Vagina (tissue), 2 donors: ENCODE measurements around the gene DOCK2. TPM values are rescaled to one million over a fixed set of nuclear protein-coding genes. Genes with fewer than 3 reads are reported as not detected.
"Not testable (repeated sequence)": the region's sequence is repeated elsewhere in the genome, so short reads cannot be mapped to it uniquely, and the experiment has no call there.

Experiments used
- DNase-seq, 2 donors: peaks; one replicate each; pipeline ENCODE4 v3.0.0-alpha.2; 2017; ENCODE audit errors: extremely low spot score in 2 of 2
- H3K27ac ChIP-seq: fragments of 200-600 bp; sonication (generic); one replicate; pipeline ENCODE4 v1.5.1; 2019
- H3K27me3 ChIP-seq: fragments of 200-600 bp; sonication (generic); one replicate; pipeline ENCODE4 v1.5.1; 2019
- H3K36me3 ChIP-seq, 2 donors: fragments of 200-600 bp; sonication (generic); one replicate each; pipeline ENCODE4 v1.5.1; 2017 to 2019
- H3K4me1 ChIP-seq: fragments of 200-600 bp; sonication (generic); one replicate; pipeline ENCODE4 v1.5.1; 2019
- H3K4me3 ChIP-seq, 2 donors: fragments of 200-600 bp; sonication (generic); 1 replicate in 1 of 2; 2 replicates in 1 of 2; pipeline ENCODE4 v1.5.1; 2016 to 2019
- H3K9me3 ChIP-seq: fragments of 200-600 bp; sonication (generic); one replicate; pipeline ENCODE4 v1.5.1; 2019
- POLR2A ChIP-seq, 2 donors: fragments of 450-650 bp; IDR thresholded peaks; one replicate each; pipeline ENCODE4 v1.6.1; 2017; ENCODE audit warnings: antibody characterized with exemption in 2 of 2, mild to moderate bottlenecking in 2 of 2, moderate library complexity in 2 of 2
- POLR2AphosphoS5 ChIP-seq, 2 donors: sonication (generic); formaldehyde crosslinking; IDR thresholded peaks; one replicate each; pipeline ENCODE4 v1.9.0; 2017; ENCODE audit warnings: antibody characterized with exemption in 2 of 2, mild to moderate bottlenecking in 2 of 2, low read depth in 1 of 2; ENCODE audit not compliant: insufficient read depth in 1 of 2
- intact Hi-C: fragments of 100-400 bp; cut with DNase I; formaldehyde crosslinking; loops from one replicate; pipeline ENCODE4 v1.15.1; 2023
- total RNA-seq: library from RNA; depleted of rRNA; stranded (reverse); fragments of >200 nt; gene quantifications from one replicate; pipeline ENCODE4 v1.2.3, GENCODE V29; 2016
- TF ChIP-seq, protein P1 (sequence below), 3 experiments: fragments of 450-650 bp in 2 of 3; fragments of 200-600 bp in 1 of 3; sonication (generic) in 1 of 3; IDR thresholded peaks; one replicate each; pipeline ENCODE4 v1.5.1; 2017 to 2019; ENCODE audit warnings: antibody characterized with exemption in 3 of 3, mild to moderate bottlenecking in 2 of 3, moderate library complexity in 2 of 3

DOCK2 gene
- total RNA-seq, 1 donor from 2014 or later, result 18.2 TPM

- Histone ChIP-seq H3K27ac (no peak overlapping the region), H3K4me3 (no peak overlapping the region), H3K4me1 (no peaks in the 10 kb centered on the region), H3K9me3 (no peaks in the 10 kb centered on the region), H3K27me3 (no peaks in the 10 kb centered on the region), H3K36me3 (no peaks in the 10 kb centered on the region)
- TF ChIP-seq, protein P1, sequence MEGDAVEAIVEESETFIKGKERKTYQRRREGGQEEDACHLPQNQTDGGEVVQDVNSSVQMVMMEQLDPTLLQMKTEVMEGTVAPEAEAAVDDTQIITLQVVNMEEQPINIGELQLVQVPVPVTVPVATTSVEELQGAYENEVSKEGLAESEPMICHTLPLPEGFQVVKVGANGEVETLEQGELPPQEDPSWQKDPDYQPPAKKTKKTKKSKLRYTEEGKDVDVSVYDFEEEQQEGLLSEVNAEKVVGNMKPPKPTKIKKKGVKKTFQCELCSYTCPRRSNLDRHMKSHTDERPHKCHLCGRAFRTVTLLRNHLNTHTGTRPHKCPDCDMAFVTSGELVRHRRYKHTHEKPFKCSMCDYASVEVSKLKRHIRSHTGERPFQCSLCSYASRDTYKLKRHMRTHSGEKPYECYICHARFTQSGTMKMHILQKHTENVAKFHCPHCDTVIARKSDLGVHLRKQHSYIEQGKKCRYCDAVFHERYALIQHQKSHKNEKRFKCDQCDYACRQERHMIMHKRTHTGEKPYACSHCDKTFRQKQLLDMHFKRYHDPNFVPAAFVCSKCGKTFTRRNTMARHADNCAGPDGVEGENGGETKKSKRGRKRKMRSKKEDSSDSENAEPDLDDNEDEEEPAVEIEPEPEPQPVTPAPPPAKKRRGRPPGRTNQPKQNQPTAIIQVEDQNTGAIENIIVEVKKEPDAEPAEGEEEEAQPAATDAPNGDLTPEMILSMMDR (IDR thresholded peaks at IDR 0.05), result no peak
- TF ChIP-seq POLR2AphosphoS5 (IDR thresholded peaks at IDR 0.05; ENCODE audit: insufficient read depth in 1 of 2, low read depth in 1 of 2), result no peak
- TF ChIP-seq POLR2A (IDR thresholded peaks at IDR 0.05), result no peak
- intact Hi-C loops, result no loop called here
- no peak for DNase-seq
Observed at GRCh38 chr5:169764018-169764378, 126.9 kb downstream of the DOCK2 start.

DNA sequence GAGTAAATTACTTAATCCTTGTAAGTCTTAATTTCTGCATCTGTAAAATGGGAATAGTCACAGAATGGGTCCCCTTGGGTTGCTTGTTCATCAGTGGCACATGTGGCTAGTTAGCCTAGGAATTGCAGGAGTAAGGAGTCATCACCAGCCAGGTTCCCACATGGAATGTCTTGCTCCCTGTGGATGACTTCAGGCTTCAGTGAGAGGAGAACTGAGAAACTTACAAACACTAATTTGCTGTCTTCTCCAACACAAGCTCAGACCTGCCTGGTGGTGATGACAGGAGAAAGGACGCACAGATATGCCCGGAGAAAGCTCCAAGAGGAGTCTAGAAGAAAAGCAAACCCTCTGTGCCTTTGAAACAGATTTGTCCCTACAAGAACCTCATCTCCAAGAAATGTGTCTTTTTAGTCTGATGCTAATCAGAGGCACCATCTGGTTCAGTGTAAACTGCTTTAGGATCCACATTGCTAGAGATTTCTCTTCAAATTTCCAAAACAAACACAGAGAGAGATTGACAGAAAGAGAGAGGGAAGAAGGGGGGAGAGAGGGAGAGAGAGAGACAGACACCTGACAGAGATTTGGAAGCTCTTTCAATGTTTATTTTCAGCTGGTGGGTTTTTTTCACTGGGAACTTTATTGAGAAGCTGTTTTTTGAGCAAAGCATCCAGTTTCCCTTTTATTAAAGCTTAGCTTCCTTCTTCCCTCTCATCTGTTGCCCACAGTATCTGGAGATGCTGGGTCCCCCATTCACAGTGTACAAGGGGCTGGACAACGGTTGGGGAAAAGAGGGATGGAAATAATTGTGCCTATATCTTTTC lies 128.3 kb downstream of the DOCK2 start:
- DNase-seq, result no peak
- TF ChIP-seq POLR2AphosphoS5 (IDR thresholded peaks at IDR 0.05; ENCODE audit: insufficient read depth in 1 of 2, low read depth in 1 of 2), result no peak
- no peak for TF ChIP-seq POLR2A (IDR thresholded peaks at IDR 0.05)
- TF ChIP-seq, protein P1 (IDR thresholded peaks at IDR 0.05), result no peak
- intact Hi-C loops, result no loop called here

DNA sequence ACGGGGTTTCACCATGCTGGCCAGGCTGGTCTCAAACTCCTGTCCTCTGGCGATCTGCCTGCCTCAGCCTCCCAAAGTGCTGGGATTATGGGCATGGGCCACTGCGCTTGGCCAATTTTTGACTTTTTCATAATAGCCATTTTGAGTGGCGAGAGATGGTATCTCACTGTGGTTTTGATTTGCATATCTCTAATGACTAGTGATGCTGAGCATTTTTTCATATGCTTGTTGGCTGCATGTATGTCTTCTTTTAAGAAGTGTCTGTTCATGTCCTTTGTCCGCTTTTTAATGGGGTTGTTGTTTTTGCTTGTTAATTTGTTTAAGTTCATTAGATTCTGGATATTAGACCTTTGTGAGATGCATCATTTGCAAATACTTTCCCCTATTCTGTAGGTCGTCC lies 129.9 kb downstream of the DOCK2 start:
- H3K9me3 ChIP-seq, intact Hi-C loops, H3K36me3 ChIP-seq, DNase-seq, H3K27ac ChIP-seq, H3K27me3 ChIP-seq, H3K4me1 ChIP-seq, H3K4me3 ChIP-seq: not testable (repeated sequence)

More for the DNA sequence above, 128.3 kb downstream of the DOCK2 start:
- Histone ChIP-seq H3K9me3 (no peaks in the 10 kb centered on the region), H3K27me3 (no peaks in the 10 kb centered on the region), H3K36me3 (no peaks in the 10 kb centered on the region), H3K27ac (no peak overlapping the region), H3K4me3 (no peak overlapping the region), H3K4me1 (no peaks in the 10 kb centered on the region)

DNA sequence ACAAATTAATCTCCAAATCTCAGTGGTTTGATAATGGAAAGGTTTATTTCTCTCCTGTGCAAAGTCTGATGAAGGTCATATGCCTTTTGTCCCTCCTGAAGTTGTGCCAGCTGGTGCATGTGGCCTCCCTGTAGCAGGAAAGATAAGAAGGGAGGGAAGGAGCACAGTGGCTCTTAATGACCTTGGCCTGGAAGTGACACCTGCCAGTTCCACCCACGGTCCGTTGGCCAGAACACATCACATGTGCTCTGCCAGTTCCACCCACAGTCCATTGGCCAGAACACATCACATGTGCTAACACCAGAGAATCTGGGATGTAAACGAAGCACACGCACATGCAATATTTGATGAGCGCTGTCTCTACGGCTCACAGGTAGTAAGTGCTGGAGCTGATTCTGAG lies 130.9 kb downstream of the DOCK2 start:
- TF ChIP-seq POLR2AphosphoS5 (IDR thresholded peaks at IDR 0.05; ENCODE audit: insufficient read depth in 1 of 2, low read depth in 1 of 2) (no peak), POLR2A (IDR thresholded peaks at IDR 0.05) (no peak)
- TF ChIP-seq, protein P1 (IDR thresholded peaks at IDR 0.05), result no peak
- no peak for DNase-seq
- H3K4me1 ChIP-seq, result no peaks in the 10 kb centered on the region
- H3K36me3 ChIP-seq, result no peaks in the 10 kb centered on the region
- H3K27me3 ChIP-seq, result no peaks in the 10 kb centered on the region
- H3K27ac ChIP-seq, result no peak overlapping the region
- intact Hi-C loops, result no loop called here
- no peak overlapping the region for H3K4me3 ChIP-seq
- H3K9me3 ChIP-seq, result no peaks in the 10 kb centered on the region

DNA sequence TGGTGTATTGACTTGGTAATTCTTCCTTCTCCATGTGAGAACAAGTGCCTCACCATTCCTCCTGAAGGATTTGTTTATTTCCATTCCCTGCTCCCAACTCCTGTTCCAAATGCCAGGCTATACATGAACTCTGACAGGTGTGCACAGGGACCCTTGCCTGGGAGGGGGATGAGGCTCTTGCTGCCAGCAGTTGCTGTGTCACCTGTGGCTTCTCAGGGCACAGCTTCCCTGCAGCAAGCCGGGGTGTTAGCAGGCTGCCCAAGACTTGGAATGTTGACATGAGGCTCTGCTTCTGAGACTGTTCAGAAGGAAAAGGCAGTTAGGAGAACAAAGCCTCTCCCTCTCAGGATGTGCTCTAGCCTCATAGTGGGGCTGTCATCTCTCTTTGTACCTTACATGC lies 131.3 kb downstream of the DOCK2 start:
- Histone ChIP-seq H3K4me3 (no peak overlapping the region), H3K27me3 (no peaks in the 10 kb centered on the region), H3K36me3 (no peaks in the 10 kb centered on the region), H3K27ac (no peak overlapping the region), H3K9me3 (no peaks in the 10 kb centered on the region), H3K4me1 (no peaks in the 10 kb centered on the region)
- intact Hi-C loops, result no loop called here
- no peak for DNase-seq
- TF ChIP-seq, protein P1 (IDR thresholded peaks at IDR 0.05), result no peak
- TF ChIP-seq POLR2A (IDR thresholded peaks at IDR 0.05) (no peak), POLR2AphosphoS5 (IDR thresholded peaks at IDR 0.05; ENCODE audit: insufficient read depth in 1 of 2, low read depth in 1 of 2) (no peak)
